Measurements from ENCODE around the gene LRRK1. TPM values are rescaled to one million over a fixed set of nuclear protein-coding genes. Genes with fewer than 3 reads are reported as not detected.

LRRK1 gene
- total and polyA plus RNA-seq, 7 donors: 7.1 to 27.4 (median 10.2) TPM

DNA sequence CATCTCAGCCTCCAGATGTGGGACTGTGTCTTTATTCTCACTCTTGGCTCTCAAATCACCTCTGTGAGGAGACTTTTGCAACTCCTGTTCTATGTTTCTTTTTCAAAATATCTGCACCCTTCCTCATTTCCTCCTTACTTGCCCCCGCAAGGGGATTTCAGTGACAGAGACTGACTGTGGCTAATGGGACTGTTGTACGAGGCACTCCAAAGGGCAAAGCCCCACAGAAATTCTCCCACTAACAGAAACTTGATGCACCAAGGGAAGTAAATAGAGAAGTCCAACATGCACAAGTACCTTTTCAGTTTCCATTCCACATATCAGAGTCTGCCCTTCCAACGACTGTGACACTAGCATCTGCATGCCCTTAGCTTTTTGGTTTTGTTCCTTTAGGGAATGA lies 69.7 kb downstream of the LRRK1 start:
- Histone ChIP-seq H3K27me3 (no peaks in the 10 kb centered on the region), H3K27ac (no peak overlapping the region), H3K4me3 (no peak overlapping the region), H3K4me1 (no peaks in the 10 kb centered on the region), H3K9me3 (no peaks in the 10 kb centered on the region), H3K36me3 (peaks cover 0 to 22% (median 1%) of the 10 kb centered on the region in 4 donors)
- no peak for DNase-seq
- TF ChIP-seq EP300 (IDR thresholded peaks at IDR 0.05) (no peak), POLR2AphosphoS5 (IDR thresholded peaks at IDR 0.05) (no peak), POLR2A (IDR thresholded peaks at IDR 0.05) (no peak)
- TF ChIP-seq, protein P1, sequence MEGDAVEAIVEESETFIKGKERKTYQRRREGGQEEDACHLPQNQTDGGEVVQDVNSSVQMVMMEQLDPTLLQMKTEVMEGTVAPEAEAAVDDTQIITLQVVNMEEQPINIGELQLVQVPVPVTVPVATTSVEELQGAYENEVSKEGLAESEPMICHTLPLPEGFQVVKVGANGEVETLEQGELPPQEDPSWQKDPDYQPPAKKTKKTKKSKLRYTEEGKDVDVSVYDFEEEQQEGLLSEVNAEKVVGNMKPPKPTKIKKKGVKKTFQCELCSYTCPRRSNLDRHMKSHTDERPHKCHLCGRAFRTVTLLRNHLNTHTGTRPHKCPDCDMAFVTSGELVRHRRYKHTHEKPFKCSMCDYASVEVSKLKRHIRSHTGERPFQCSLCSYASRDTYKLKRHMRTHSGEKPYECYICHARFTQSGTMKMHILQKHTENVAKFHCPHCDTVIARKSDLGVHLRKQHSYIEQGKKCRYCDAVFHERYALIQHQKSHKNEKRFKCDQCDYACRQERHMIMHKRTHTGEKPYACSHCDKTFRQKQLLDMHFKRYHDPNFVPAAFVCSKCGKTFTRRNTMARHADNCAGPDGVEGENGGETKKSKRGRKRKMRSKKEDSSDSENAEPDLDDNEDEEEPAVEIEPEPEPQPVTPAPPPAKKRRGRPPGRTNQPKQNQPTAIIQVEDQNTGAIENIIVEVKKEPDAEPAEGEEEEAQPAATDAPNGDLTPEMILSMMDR (IDR thresholded peaks at IDR 0.05): no peak
- intact Hi-C loops (cut with DNase I): no loop called here
- WGBS, 2 donors: 88 to 91% methylated on average over 3 of the region's 3 CpGs

DNA sequence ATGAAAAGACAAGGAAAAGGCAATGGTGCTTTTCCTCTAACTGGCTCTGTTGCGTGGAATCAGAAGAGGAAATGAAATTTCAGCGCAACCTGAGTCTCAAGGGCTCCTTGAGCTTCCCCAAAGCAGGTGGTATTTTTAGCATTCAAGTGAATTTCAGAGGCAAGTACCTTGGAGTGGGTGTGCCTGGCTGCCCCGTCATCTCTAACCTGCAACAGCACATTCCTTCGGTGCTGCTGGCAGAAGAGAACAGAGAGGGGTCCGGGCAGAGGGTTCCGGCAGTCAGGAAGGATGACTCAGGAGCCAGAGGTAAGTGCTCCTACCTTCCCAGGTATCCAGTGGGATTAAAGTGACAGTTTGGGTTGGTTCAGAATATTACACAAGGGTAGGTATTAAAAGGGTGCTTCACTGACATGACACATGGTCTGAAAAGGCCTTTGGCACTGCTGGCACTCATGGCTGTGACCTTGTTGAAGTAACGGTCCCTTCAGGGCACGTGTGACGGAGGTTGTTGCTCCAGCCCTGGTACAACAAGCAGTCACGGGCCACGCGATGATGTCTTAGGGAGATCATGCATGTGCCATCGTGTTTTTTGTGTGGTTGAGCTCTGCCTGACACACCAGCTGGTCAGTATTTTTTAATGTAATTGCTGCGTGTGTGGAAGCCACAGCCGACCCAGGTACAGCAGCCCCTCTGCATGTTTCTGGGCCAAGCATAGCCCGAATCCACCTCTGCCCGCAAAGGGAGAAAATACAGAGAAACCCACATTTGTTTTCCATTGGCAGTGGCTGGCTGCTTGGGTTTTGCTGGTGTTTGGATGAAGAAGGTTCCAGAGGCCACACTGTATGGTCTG lies 75.7 kb downstream of the LRRK1 start:
- Histone ChIP-seq H3K36me3 (peaks cover 0 to 10% (median 0%) of the 10 kb centered on the region in 4 donors), H3K4me3 (no peak overlapping the region), H3K9me3 (no peaks in the 10 kb centered on the region), H3K4me1 (no peaks in the 10 kb centered on the region), H3K27me3 (no peaks in the 10 kb centered on the region), H3K27ac (no peak overlapping the region)
- TF ChIP-seq, protein P1 (IDR thresholded peaks at IDR 0.05): no peak
- TF ChIP-seq POLR2A (IDR thresholded peaks at IDR 0.05) (no peak), POLR2AphosphoS5 (IDR thresholded peaks at IDR 0.05) (no peak), EP300 (IDR thresholded peaks at IDR 0.05) (no peak)
- peak; percentile 40 for DNase-seq
- intact Hi-C loops (cut with DNase I): no loop called here
- WGBS, 2 donors: 85 to 94% methylated on average over 17 of the region's 17 CpGs

DNA sequence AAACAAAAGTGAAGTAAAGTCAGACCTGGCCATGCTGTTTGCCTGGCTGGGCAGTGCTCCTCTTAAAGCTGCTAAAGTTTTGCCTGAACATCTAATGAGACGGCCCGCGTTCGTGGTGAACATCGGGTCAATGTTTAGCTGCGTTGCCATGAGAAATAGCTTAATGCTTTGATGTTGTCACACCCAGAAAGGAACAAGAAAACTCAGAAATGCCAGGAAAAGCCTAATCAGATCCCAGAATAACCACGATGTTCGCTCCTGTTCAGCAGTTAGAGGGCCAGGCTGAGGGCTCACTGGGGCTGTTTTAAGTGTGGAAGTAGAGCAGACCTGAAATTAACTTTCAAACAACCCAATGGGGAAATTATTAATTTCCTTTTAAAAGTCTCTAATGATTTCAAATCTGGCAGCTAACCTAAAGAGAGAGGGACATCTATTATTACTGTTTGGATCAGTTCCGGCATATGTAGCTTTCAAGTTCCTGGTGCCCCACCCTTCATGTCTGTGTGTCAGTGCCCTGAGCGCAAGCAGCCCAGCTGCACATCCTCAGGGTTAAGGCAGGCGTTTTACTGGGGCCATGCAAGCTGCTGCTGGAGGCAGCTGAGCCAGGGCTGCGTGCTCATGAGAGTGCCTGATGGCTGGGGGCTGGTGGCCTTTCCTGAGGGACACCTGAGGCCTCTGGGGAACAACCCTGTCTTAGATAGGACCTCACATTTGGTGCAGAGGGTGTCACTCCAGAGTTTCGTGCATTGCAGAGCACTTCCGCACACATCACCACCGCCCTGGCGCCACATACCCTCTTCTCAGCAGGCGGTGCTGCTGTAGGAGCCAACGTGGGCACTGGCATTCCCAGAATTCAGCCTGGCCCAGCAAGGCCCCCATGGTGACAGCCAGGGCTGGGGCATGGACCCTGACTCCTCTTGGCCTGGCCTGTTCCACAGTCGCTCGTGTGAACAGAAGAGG lies 76.6 kb downstream of the LRRK1 start:
- intact Hi-C loops (cut with DNase I): no loop called here
- Histone ChIP-seq H3K4me1 (no peaks in the 10 kb centered on the region), H3K9me3 (no peaks in the 10 kb centered on the region), H3K4me3 (no peak overlapping the region), H3K36me3 (peaks cover 0 to 10% (median 0%) of the 10 kb centered on the region in 4 donors), H3K27ac (no peak overlapping the region), H3K27me3 (no peaks in the 10 kb centered on the region)
- WGBS, 2 donors: 75 to 86% methylated on average over 20 of the region's 20 CpGs
- DNase-seq: peak; percentile 38
- TF ChIP-seq POLR2AphosphoS5 (IDR thresholded peaks at IDR 0.05): no peak
- no peak for TF ChIP-seq EP300 (IDR thresholded peaks at IDR 0.05)
- TF ChIP-seq POLR2A (IDR thresholded peaks at IDR 0.05): no peak
- TF ChIP-seq, protein P1 (IDR thresholded peaks at IDR 0.05): no peak

DNA sequence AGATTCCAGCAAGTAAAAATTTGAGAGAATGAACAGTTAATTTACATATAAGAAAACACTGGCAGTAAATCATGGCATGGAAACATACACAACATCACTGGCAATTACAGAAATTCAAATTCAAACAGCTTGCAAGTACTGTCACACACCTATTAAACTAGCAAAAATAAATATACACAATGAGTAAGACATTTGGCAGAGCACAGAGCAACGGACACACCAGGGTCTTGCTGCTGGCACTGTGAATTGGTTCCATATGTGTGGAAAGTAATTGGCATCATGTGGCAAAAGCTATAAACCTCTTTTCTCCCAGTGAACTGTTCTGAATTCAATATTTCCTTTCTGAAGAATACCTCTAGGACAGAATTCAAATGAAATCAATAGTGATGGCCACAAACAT lies 78.3 kb downstream of the LRRK1 start:
- TF ChIP-seq EP300 (IDR thresholded peaks at IDR 0.05) (no peak), POLR2A (IDR thresholded peaks at IDR 0.05) (no peak), POLR2AphosphoS5 (IDR thresholded peaks at IDR 0.05) (no peak)
- TF ChIP-seq, protein P1 (IDR thresholded peaks at IDR 0.05): no peak
- intact Hi-C loops (cut with DNase I): no loop called here
- Histone ChIP-seq H3K27ac (no peak overlapping the region), H3K27me3 (no peaks in the 10 kb centered on the region), H3K36me3 (peaks cover 0 to 10% (median 0%) of the 10 kb centered on the region in 4 donors), H3K4me1 (no peaks in the 10 kb centered on the region), H3K9me3 (no peaks in the 10 kb centered on the region), H3K4me3 (no peak overlapping the region)
- no peak for DNase-seq
- WGBS, 2 donors: 9 to 59% methylated on average over 1 of the region's 1 CpG

Measured in sigmoid colon (tissue), 7 donors.